Ovary (tissue), 9 donors: ENCODE data around the gene KDM1A. TPM values are rescaled to one million over a fixed set of nuclear protein-coding genes. Genes with fewer than 3 reads are reported as not detected.

Experiments
- DNase-seq, 5 donors: peaks; one replicate each; pipeline ENCODE4 v3.0.0-alpha.2; 2019 to 2020
- H3K27ac ChIP-seq, 2 donors: fragments of 200-600 bp; one replicate each; pipeline versions ENCODE4 v1.5.1 to v1.8.0; 2019 to 2022
- H3K27me3 ChIP-seq: fragments of 200-600 bp; one replicate; pipeline ENCODE4 v1.8.0; 2022
- H3K36me3 ChIP-seq: fragments of 200-600 bp; sonication (generic); one replicate; pipeline ENCODE4 v1.5.1; 2019
- H3K4me1 ChIP-seq: one replicate; pipeline ENCODE4 v1.8.1; 2013; ENCODE audit warnings: mild to moderate bottlenecking, moderate library complexity; ENCODE audit not compliant: insufficient read depth
- H3K4me3 ChIP-seq: fragments of 200-600 bp; sonication (generic); one replicate; pipeline ENCODE4 v1.5.1; 2017
- H3K9me3 ChIP-seq, 2 donors: fragments of 200-600 bp in 1 of 2; sonication (generic) in 1 of 2; one replicate each; pipeline versions ENCODE4 v1.5.1 to v1.8.1; 2013 to 2019; ENCODE audit warnings: mild to moderate bottlenecking in 1 of 2, moderate library complexity in 1 of 2
- EP300 ChIP-seq: sonication (generic); formaldehyde crosslinking; IDR thresholded peaks from one replicate; pipeline ENCODE4 v1.6.1; 2017; ENCODE audit warnings: antibody characterized with exemption
- POLR2A ChIP-seq: fragments of 450-650 bp; IDR thresholded peaks from one replicate; pipeline ENCODE4 v1.6.1; 2017; ENCODE audit warnings: antibody characterized with exemption, mild to moderate bottlenecking, moderate library complexity
- WGBS, 3 donors: extraction: QIAGEN DNeasy Blood & Tissue Kit in 1 of 3; methylation state at CpG; one replicate each; pipeline versions ENCODE4 v1.1.5 to v1.1.7; 2013 to 2017; 5-methylcytosine and 5-hydroxymethylcytosine counted together
- intact Hi-C, 4 donors: fragments of 100-400 bp; cut with DNase I; formaldehyde crosslinking; loops; one replicate each; pipeline versions ENCODE4 v1.11.0 to v1.15.1; 2022 to 2023
- polyA plus RNA-seq, 2 donors: library from polyadenylated mRNA; stranded (reverse); fragments of 200-250 nt in 1 of 2; fragments of 350-450 nt in 1 of 2; fragmentation: Illumina TruSeq in 1 of 2; extraction: RNeasy Lipid Tissue Mini Kit (QIAGEN cat#74804) in 1 of 2; gene quantifications; one replicate each; pipeline ENCODE4 v1.2.3, GENCODE V29; 2013 to 2014
- total RNA-seq, 7 donors: library from RNA; depleted of rRNA in 2 of 7; stranded (reverse); fragments of >200 nt in 2 of 7; fragmentation: NEBNext Ultra II Directional in 3 of 7; extraction: Animal tissue kit (Norgen Biotek cat#: 25700) in 3 of 7; gene quantifications; one replicate each; pipeline versions ENCODE4 v1.1.0 to v1.2.4, GENCODE V29; 2016 to 2023
- TF ChIP-seq, protein P1 (sequence below), 3 donors: fragments of 450-650 bp in 2 of 3; fragments of 200-600 bp in 1 of 3; IDR thresholded peaks; one replicate each; pipeline versions ENCODE4 v1.5.1 to v1.8.0; 2016 to 2022; ENCODE audit warnings: antibody characterized with exemption in 3 of 3, mild to moderate bottlenecking in 1 of 3
- donor health status: DM: no; HTN: no; CAD: no; lungs with moderate emphysema.
- donor health status: DM: no; HTN: no; CAD: no.
- donor health status: Bipolar disorder and iron deficiency.
- donor health status: DM: yes; HTN: yes; CAD: no.
- donor health status: DM: no; HTN: no; CAD: no.
- donor health status: DM: yes; HTN: yes; CAD: no.

Gene KDM1A
- total and polyA plus RNA-seq, 9 donors: 45.7 to 76.1 (median 65.7) TPM

DNA sequence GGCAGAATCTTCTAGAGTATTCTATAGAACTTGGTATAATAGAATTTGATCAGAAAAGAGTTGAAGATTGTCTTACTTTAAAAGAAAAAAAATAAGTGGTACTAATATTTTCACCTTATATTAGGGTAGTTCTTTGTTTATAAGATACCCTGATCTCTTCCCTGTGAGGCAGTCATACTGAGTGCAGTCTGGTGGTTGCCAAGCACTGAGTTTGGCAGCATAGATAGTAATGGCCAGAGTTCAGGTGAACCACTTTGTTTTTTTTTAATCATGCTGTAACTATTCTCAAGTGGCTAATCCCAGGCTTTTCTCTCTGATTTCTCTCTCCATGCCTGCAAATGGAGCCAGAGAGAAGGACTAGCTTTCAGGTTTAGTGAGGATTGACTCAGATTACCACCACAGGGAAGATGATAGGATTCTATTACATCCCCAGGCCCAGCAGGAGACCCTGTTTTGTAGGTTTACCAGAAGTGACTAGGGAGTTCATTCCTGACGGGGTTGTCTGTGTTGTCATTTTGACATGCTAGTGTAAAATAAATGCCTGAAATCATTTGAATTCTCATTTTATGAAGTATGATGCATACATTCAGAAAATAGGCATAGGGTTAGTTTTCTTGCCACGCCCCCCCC, 16.7 kb downstream of the KDM1A start:
- 82 to 87% (median 84%) methylated on average over 2 of the region's 2 CpGs for WGBS, 3 donors
- Histone ChIP-seq H3K27ac (no peak overlapping the region), H3K4me3 (no peak overlapping the region), H3K27me3 (no peaks in the 10 kb centered on the region), H3K4me1 (peaks cover 4% of the 10 kb centered on the region), H3K9me3 (no peaks in the 10 kb centered on the region), H3K36me3 (no peaks in the 10 kb centered on the region)
- intact Hi-C loops: no loop called here
- TF ChIP-seq, protein P1, sequence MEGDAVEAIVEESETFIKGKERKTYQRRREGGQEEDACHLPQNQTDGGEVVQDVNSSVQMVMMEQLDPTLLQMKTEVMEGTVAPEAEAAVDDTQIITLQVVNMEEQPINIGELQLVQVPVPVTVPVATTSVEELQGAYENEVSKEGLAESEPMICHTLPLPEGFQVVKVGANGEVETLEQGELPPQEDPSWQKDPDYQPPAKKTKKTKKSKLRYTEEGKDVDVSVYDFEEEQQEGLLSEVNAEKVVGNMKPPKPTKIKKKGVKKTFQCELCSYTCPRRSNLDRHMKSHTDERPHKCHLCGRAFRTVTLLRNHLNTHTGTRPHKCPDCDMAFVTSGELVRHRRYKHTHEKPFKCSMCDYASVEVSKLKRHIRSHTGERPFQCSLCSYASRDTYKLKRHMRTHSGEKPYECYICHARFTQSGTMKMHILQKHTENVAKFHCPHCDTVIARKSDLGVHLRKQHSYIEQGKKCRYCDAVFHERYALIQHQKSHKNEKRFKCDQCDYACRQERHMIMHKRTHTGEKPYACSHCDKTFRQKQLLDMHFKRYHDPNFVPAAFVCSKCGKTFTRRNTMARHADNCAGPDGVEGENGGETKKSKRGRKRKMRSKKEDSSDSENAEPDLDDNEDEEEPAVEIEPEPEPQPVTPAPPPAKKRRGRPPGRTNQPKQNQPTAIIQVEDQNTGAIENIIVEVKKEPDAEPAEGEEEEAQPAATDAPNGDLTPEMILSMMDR (IDR thresholded peaks at IDR 0.05): no peak
- TF ChIP-seq EP300: no peak
- no peak for TF ChIP-seq POLR2A
- DNase-seq: no peak

DNA sequence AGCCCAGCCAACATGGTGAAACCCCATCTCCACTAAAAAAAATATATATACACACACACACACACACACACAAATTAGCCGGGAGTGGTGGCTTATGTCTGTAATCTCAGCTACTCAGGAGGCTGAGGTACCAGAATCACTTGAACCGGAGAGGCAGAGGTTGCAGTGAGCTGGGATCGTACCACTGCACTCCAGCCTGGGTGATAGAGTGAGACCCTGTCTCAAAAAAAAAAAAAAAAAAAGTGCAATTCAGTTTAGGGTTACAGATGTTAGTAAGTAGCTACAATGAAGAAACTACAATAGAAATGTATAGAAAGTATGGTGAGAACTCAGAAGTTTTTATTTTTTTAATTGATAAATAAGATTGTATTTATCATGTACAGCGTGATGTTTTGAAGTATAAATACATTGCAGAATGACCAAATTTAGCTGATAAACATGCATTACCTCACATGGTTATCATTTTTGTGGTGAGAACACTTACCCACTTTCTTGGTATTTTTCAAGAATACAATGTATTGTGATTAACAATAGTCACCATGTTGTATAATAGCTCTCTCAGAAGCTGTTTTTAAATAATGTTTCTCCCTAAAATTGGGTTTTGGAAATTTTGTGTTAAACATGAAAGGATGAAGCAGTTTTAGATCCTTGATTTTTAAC, 17.9 kb downstream of the KDM1A start:
- Histone ChIP-seq H3K9me3 (no peaks in the 10 kb centered on the region), H3K4me3 (no peak overlapping the region), H3K27me3 (no peaks in the 10 kb centered on the region), H3K36me3 (no peaks in the 10 kb centered on the region), H3K4me1 (peaks cover 4% of the 10 kb centered on the region), H3K27ac (no peak overlapping the region)
- WGBS, 3 donors: 81 to 87% (median 83%) methylated on average over 4 of the region's 4 CpGs
- intact Hi-C loops: no loop called here
- DNase-seq: no peak
- TF ChIP-seq, protein P1 (IDR thresholded peaks at IDR 0.05): no peak
- no peak for TF ChIP-seq POLR2A
- no peak for TF ChIP-seq EP300

GRCh38 chr1:23039308-23039826, 20.1 kb downstream of the KDM1A start:
- TF ChIP-seq POLR2A (no peak), EP300 (no peak)
- TF ChIP-seq, protein P1 (IDR thresholded peaks at IDR 0.05): no peak
- no peaks in the 10 kb centered on the region for H3K9me3 ChIP-seq
- H3K36me3 ChIP-seq: no peaks in the 10 kb centered on the region
- DNase-seq: no peak
- WGBS, 3 donors: 65 to 70% (median 67%) methylated on average over 7 of the region's 7 CpGs
- intact Hi-C loops: no loop called here
- peaks cover 2% of the 10 kb centered on the region for H3K4me1 ChIP-seq
- H3K27ac ChIP-seq: no peak overlapping the region
- H3K4me3 ChIP-seq: no peak overlapping the region
- no peaks in the 10 kb centered on the region for H3K27me3 ChIP-seq

- TF ChIP-seq, protein P1 (IDR thresholded peaks at IDR 0.05): no peak
- no peak for TF ChIP-seq POLR2A
- TF ChIP-seq EP300: no peak
- WGBS, 3 donors: 88 to 91% (median 89%) methylated on average over 5 of the region's 5 CpGs
Observed at GRCh38 chr1:23040509-23040908, 21.2 kb downstream of the KDM1A start.

More at GRCh38 chr1:23040509-23040908, 21.2 kb downstream of the KDM1A start:
- no peak for DNase-seq
- intact Hi-C loops: no loop called here
- Histone ChIP-seq H3K27ac (no peak overlapping the region), H3K36me3 (no peaks in the 10 kb centered on the region), H3K4me3 (no peak overlapping the region), H3K4me1 (peaks cover 2% of the 10 kb centered on the region), H3K27me3 (no peaks in the 10 kb centered on the region), H3K9me3 (no peaks in the 10 kb centered on the region)
